NCI-H146 treated with DMSO at 0.1 percent for 48 hours (cell line): Measurements from ENCODE around the gene TF.

Experiments
- DNase-seq: peaks from one replicate; lab custom pipeline; 2025; ENCODE audit not compliant: unreplicated experiment; lab: John Stamatoyannopoulos, UW

Gene TF

GRCh38 chr3:133805384-133805701 is 59.1 kb downstream of the TF start:
- no peak for DNase-seq

- DNase-seq: peak; percentile 97
Measured at GRCh38 chr3:133805702-133806475, 59.7 kb downstream of the TF start, which contains the start of gene SRPRB. Gene SRPRB (plus strand): TSS chr3:133805815. CDS start chr3:133805849, 34 bp downstream.

GRCh38 chr3:133812872-133813271 is 66.7 kb downstream of the TF start:
- DNase-seq: no peak

- no peak for DNase-seq
Measured at GRCh38 chr3:133815386-133815785, 69.2 kb downstream of the TF start.

- no peak for DNase-seq
Measured at GRCh38 chr3:133820129-133820528, 73.9 kb downstream of the TF start.

- no peak for DNase-seq
Measured at GRCh38 chr3:133820889-133821675, 74.9 kb downstream of the TF start.

GRCh38 chr3:133821767-133822638 is 75.8 kb downstream of the TF start:
- DNase-seq: no peak

- no peak for DNase-seq
Measured at GRCh38 chr3:133824961-133825485, 78.8 kb downstream of the TF start.

- DNase-seq: no peak
Measured at GRCh38 chr3:133825969-133826727, 80.0 kb downstream of the TF start.

GRCh38 chr3:133827136-133827535 is 80.9 kb downstream of the TF start:
- DNase-seq: no peak

GRCh38 chr3:133827684-133828083 is 81.5 kb downstream of the TF start:
- no peak for DNase-seq

GRCh38 chr3:133828576-133829309 is 82.5 kb downstream of the TF start:
- DNase-seq: no peak

- no peak for DNase-seq
Measured at GRCh38 chr3:133829310-133829707, 83.1 kb downstream of the TF start.

GRCh38 chr3:133830071-133830470 is 83.9 kb downstream of the TF start:
- no peak for DNase-seq

GRCh38 chr3:133831966-133832801 is 86.0 kb downstream of the TF start:
- no peak for DNase-seq

GRCh38 chr3:133832802-133833144 is 86.6 kb downstream of the TF start:
- no peak for DNase-seq

GRCh38 chr3:133833267-133833666 is 87.1 kb downstream of the TF start:
- DNase-seq: no peak

GRCh38 chr3:133833880-133834620 is 87.9 kb downstream of the TF start:
- DNase-seq: no peak
